HG02798 (cell line): ENCODE results near the gene PASK.
"Not testable (repeated sequence)": the region's sequence is repeated elsewhere in the genome, so short reads cannot be mapped to it uniquely, and the experiment has no call there.

Source experiments
- ATAC-seq: cut with Tn5 transposase; IDR thresholded peaks from one replicate; pipeline ENCODE4 v1.9.1; 2021; ENCODE audit warnings: mild to moderate bottlenecking; ENCODE audit not compliant: unreplicated experiment, poor library complexity

PASK gene

GRCh38 chr2:241148891-241149674 lies at the start of gene PASK:
Gene PASK (minus strand): TSS chr2:241149472. CDS start chr2:241143032, 6,440 bp downstream.
- peak; percentile 81 for ATAC-seq

GRCh38 chr2:241198381-241199279 lies 49.4 kb upstream of the PASK start:
- ATAC-seq = no peak

- no peak for ATAC-seq
Observed at GRCh38 chr2:241197947-241198346, 48.7 kb upstream of the PASK start.

- ATAC-seq = not testable (repeated sequence)
Observed at GRCh38 chr2:241197246-241197645, 48.0 kb upstream of the PASK start.

- no peak for ATAC-seq
Observed at GRCh38 chr2:241195506-241196130, 46.3 kb upstream of the PASK start.

GRCh38 chr2:241194811-241195210 lies 45.5 kb upstream of the PASK start:
- no peak for ATAC-seq

GRCh38 chr2:241193271-241193670 lies 44.0 kb upstream of the PASK start:
- ATAC-seq = no peak

- no peak for ATAC-seq
Observed at GRCh38 chr2:241191081-241191480, 41.8 kb upstream of the PASK start.

- ATAC-seq = no peak
Observed at GRCh38 chr2:241190291-241190981, 41.2 kb upstream of the PASK start.

- ATAC-seq = no peak
Observed at GRCh38 chr2:241189856-241190201, 40.6 kb upstream of the PASK start.

GRCh38 chr2:241189093-241189855 lies 40.0 kb upstream of the PASK start:
- no peak for ATAC-seq

GRCh38 chr2:241188361-241189092 lies 39.3 kb upstream of the PASK start, which contains the start of gene ANO7:
Gene ANO7 (plus strand): TSS chr2:241188677. CDS start chr2:241190064, 1,387 bp downstream.
- ATAC-seq = no peak

- ATAC-seq = no peak
Observed at GRCh38 chr2:241187918-241188234, 38.6 kb upstream of the PASK start.

- no peak for ATAC-seq
Observed at GRCh38 chr2:241187101-241187917, 38.0 kb upstream of the PASK start.

GRCh38 chr2:241185961-241186360 lies 36.7 kb upstream of the PASK start:
- no peak for ATAC-seq

- ATAC-seq = no peak
Observed at GRCh38 chr2:241184901-241185300, 35.6 kb upstream of the PASK start.

- ATAC-seq = no peak
Observed at GRCh38 chr2:241183221-241183620, 33.9 kb upstream of the PASK start.

GRCh38 chr2:241182531-241183133 lies 33.4 kb upstream of the PASK start:
- ATAC-seq = no peak
